Endothelial cell of umbilical vein (primary cell): ENCODE measurements around the gene DALRD3. TPM values are rescaled to one million over a fixed set of nuclear protein-coding genes. Genes with fewer than 3 reads are reported as not detected.

Experiments
- BruUV-seq: library from RNA; stranded (reverse); fragments of 400-500 nt; replicated peaks from 2 replicates; lab custom pipeline; 2021; lab: Mats Ljungman, UMichigan
- CTCF ChIA-PET: fragments of 300-600, 350-600 bp; sonication (Branson Sonifier 250); formaldehyde crosslinking; loops from one replicate; lab custom pipeline; 2021; ENCODE audit warnings: antibody characterized with exemption, inconsistent platforms; lab: Charles Lee
- POLR2A ChIA-PET: fragments of 300-600, 350-600 bp; sonication (Branson Sonifier 250); formaldehyde crosslinking; loops from one replicate; lab custom pipeline; 2021; ENCODE audit warnings: antibody characterized with exemption, inconsistent platforms; lab: Charles Lee
- DNase-seq: peaks from one replicate; pipeline ENCODE4 v3.0.0-alpha.2; 2011; ENCODE audit warnings: low read depth, low spot score
- FAIRE-seq: peaks from 2 replicates; lab custom pipeline; 2011; peaks lifted over from hg19 to GRCh38; lab: Jason Lieb, UNC
- H2AFZ ChIP-seq: 2 replicates; pipeline ENCODE4 v1.6.0; 2012; ENCODE audit warnings: low read depth, low read length, control low read depth, inconsistent platforms
- H3K27ac ChIP-seq: 2 replicates; pipeline ENCODE4 v1.5.1; 2011; ENCODE audit warnings: low read depth, mild to moderate bottlenecking, control low read depth, low read length, moderate library complexity; ENCODE audit not compliant: insufficient read depth
- H3K27me3 ChIP-seq, 2 experiments: 2 replicates each; pipeline versions ENCODE4 v1.6.0 to v1.6.1; 2011; ENCODE audit warnings: low read length in 2 of 2, mixed read lengths in 1 of 2; ENCODE audit not compliant: control insufficient read depth in 2 of 2, insufficient read depth in 2 of 2
- H3K36me3 ChIP-seq, 2 experiments: 2 replicates in 1 of 2; 3 replicates in 1 of 2; pipeline ENCODE4 v1.5.1; 2011; ENCODE audit warnings: low read length in 2 of 2, mild to moderate bottlenecking in 1 of 2, moderate library complexity in 1 of 2; ENCODE audit not compliant: control insufficient read depth in 2 of 2, insufficient read depth in 2 of 2; ENCODE audit errors: extremely low read depth in 1 of 2
- H3K4me1 ChIP-seq: 3 replicates; pipeline ENCODE4 v1.5.1; 2011; ENCODE audit warnings: mild to moderate bottlenecking, low read length; ENCODE audit not compliant: control insufficient read depth, insufficient read depth; ENCODE audit errors: extremely low read depth
- H3K4me2 ChIP-seq: 2 replicates; pipeline ENCODE4 v1.6.1; 2011; ENCODE audit warnings: low read length, control low read depth, mixed read lengths; ENCODE audit not compliant: insufficient read depth
- H3K4me3 ChIP-seq, 3 experiments: fragments of 200-600 bp in 1 of 3; sonication (generic), shearing (Covaris generic) in 1 of 3; replicated peaks in 1 of 3; 2 replicates each; pipeline ENCODE4 v1.5.1; 2011 to 2016; ENCODE audit warnings: control low read depth in 3 of 3, low read length in 3 of 3, mild to moderate bottlenecking in 2 of 3, inconsistent platforms in 1 of 3, low read depth in 1 of 3, moderate library complexity in 1 of 3; ENCODE audit not compliant: insufficient read depth in 1 of 3
- H3K79me2 ChIP-seq: 2 replicates; pipeline ENCODE4 v1.6.0; 2012; ENCODE audit warnings: low read length, inconsistent platforms; ENCODE audit not compliant: control insufficient read depth, insufficient read depth
- H3K9ac ChIP-seq: replicated peaks from 2 replicates; pipeline ENCODE3; 2011; ENCODE audit warnings: low read length, control low read depth; ENCODE audit not compliant: insufficient read depth; ENCODE audit errors: extremely low read depth
- H3K9me1 ChIP-seq: replicated peaks from 3 replicates; pipeline ENCODE4 v1.6.0; 2011; ENCODE audit warnings: mild to moderate bottlenecking, low read length; ENCODE audit not compliant: control insufficient read depth, insufficient read depth; ENCODE audit errors: extremely low read depth
- H3K9me3 ChIP-seq: replicated peaks from 2 replicates; pipeline ENCODE4 v1.5.1; 2012; ENCODE audit warnings: low read length, inconsistent platforms; ENCODE audit not compliant: control insufficient read depth, insufficient read depth
- H4K20me1 ChIP-seq: replicated peaks from 2 replicates; pipeline ENCODE3; 2011; ENCODE audit warnings: mild to moderate bottlenecking, low read length; ENCODE audit not compliant: control insufficient read depth, insufficient read depth; ENCODE audit errors: extremely low read depth
- CTCF ChIP-seq, 2 donors: IDR thresholded peaks; 1 replicate in 1 of 2; 2 replicates in 1 of 2; pipeline ENCODE4 v1.5.1; 2011; ENCODE audit warnings: low read length in 2 of 2, mild to moderate bottlenecking in 2 of 2, moderate library complexity in 2 of 2, control low read depth in 1 of 2, inconsistent platforms in 1 of 2, low read depth in 1 of 2; ENCODE audit not compliant: insufficient read depth in 1 of 2; ENCODE audit errors: extremely low read depth in 1 of 2
- EZH2 ChIP-seq: IDR thresholded peaks from 2 replicates; pipeline ENCODE4 v1.6.1; 2012; ENCODE audit warnings: borderline replicate concordance, low read depth, mild to moderate bottlenecking, moderate library complexity, low read length, inconsistent platforms; ENCODE audit not compliant: severe bottlenecking
- FOS ChIP-seq: IDR thresholded peaks from 2 replicates; pipeline ENCODE4 v1.6.1; 2011; ENCODE audit warnings: mild to moderate bottlenecking, low read length, moderate library complexity, borderline replicate concordance; ENCODE audit not compliant: insufficient read depth
- GATA2 ChIP-seq: IDR thresholded peaks from 2 replicates; pipeline ENCODE4 v1.7.0; 2011; ENCODE audit warnings: low read depth, mild to moderate bottlenecking, moderate library complexity, mixed read lengths, low read length; ENCODE audit not compliant: insufficient read length, insufficient read depth
- JUN ChIP-seq: IDR thresholded peaks from 2 replicates; pipeline ENCODE4 v1.6.1; 2011; ENCODE audit warnings: borderline replicate concordance, low read depth; ENCODE audit not compliant: insufficient read length, insufficient read depth
- MAX ChIP-seq: IDR thresholded peaks from 2 replicates; pipeline ENCODE4 v1.6.1; 2011; ENCODE audit not compliant: insufficient read depth, insufficient read length
- MYC ChIP-seq: IDR thresholded peaks from one replicate; pipeline ENCODE4 v1.6.1; 2011; ENCODE audit warnings: mild to moderate bottlenecking, low read depth, low read length
- POLR2A ChIP-seq: IDR thresholded peaks from 2 replicates; pipeline ENCODE4 v1.6.1; 2012; ENCODE audit warnings: low read depth, mild to moderate bottlenecking, control low read depth, low read length
- POLR2AphosphoS5 ChIP-seq: IDR thresholded peaks from 2 replicates; pipeline ENCODE4 v1.6.1; 2012; ENCODE audit warnings: low read depth, mild to moderate bottlenecking, control low read depth, low read length, moderate library complexity; ENCODE audit not compliant: insufficient read depth
- dilution Hi-C: fragments of 300-500 bp; cut with MboI; formaldehyde crosslinking; loops from one replicate; pipeline ENCODE4 v1.15.0; 2019; ENCODE audit warnings: low sequenced_read_pairs; ENCODE audit not compliant: extremely low pct_ligation_motif_present
- intact Hi-C: fragments of 100-400 bp; cut with micrococcal nuclease; formaldehyde crosslinking; loops from one replicate; pipeline ENCODE4 v1.10.0; 2022
- polyA plus RNA-seq, 4 experiments: library from polyadenylated mRNA; depleted of rRNA in 3 of 4; stranded (reverse) in 3 of 4; unstranded in 1 of 4; fragments of >200 nt; gene quantifications; 2 replicates each; pipeline versions ENCODE4 v1.2.1 to v1.2.3, GENCODE V29; 2011 to 2012; ENCODE audit warnings: missing spikeins in 1 of 4
- total RNA-seq: library from RNA; stranded (reverse); gene quantifications from 2 replicates; pipeline ENCODE4 v1.2.3, GENCODE V29; 2021

DALRD3 gene
- total and polyA plus RNA-seq, 2 donors (not counting 3 experiments of a cell fraction or from before 2014, with no cell fraction given) = 22.7 to 60.8 TPM

GRCh38 chr3:49020330-49021212 is 2.2 kb upstream of the DALRD3 start:
- intact Hi-C loops = loop anchor here (1.0 kb wide), 3 partner anchors 13 to 74 kb away; partner anchors contain the start of genes QRICH1 and WDR6
- peak; percentile 23 for DNase-seq
- H3K27me3 ChIP-seq = no peaks in the 10 kb centered on the region
- H3K79me2 ChIP-seq = peaks cover 31% of the 10 kb centered on the region
- H2AFZ ChIP-seq = peak overlapping the region; percentile 59
- H3K27ac ChIP-seq = peak overlapping the region; percentile 95
- H3K9ac ChIP-seq = peak overlapping the region; percentile 96
- POLR2A ChIA-PET = interaction anchor here (0.6 to 3.8 kb wide), 10 partner anchors 9 to 352 kb away, joined by 3 to 19 read pairs (median 6); partner anchors contain the start of genes IMPDH2, P4HTM, QRICH1 and WDR6
- BruUV-seq = TSS peak; percentile 60
- peaks cover 7 to 29% of the 10 kb centered on the region in 2 experiments for H3K36me3 ChIP-seq
- H3K4me1 ChIP-seq = peaks cover 31% of the 10 kb centered on the region
- CTCF ChIA-PET = interaction anchor here (0.6 to 8.3 kb wide), 7 partner anchors 9 to 429 kb away, joined by 3 to 127 read pairs (median 3); partner anchors contain the start of genes P4HTM and WDR6
- dilution Hi-C loops = no loop called here
- peak; percentile 64 for FAIRE-seq
- H3K4me3 ChIP-seq = peak overlapping the region; percentile 56 to 59 (median 57)
- no peaks in the 10 kb centered on the region for H4K20me1 ChIP-seq
- TF ChIP-seq POLR2A = no peak
- no peak for TF ChIP-seq POLR2AphosphoS5
- TF ChIP-seq MAX = no peak
- TF ChIP-seq GATA2 = no peak
- no peak for TF ChIP-seq FOS
- TF ChIP-seq EZH2 = no peak
- no peak for TF ChIP-seq MYC
- no peak for TF ChIP-seq CTCF (IDR thresholded peaks at IDR 0.05; ENCODE audit: extremely low read depth in 1 of 2, insufficient read depth in 1 of 2, low read depth in 1 of 2, low read length in 2 of 2)
- TF ChIP-seq JUN = no peak
- H3K4me2 ChIP-seq = peak overlapping the region; percentile 54
- no peaks in the 10 kb centered on the region for H3K9me3 ChIP-seq
- H3K9me1 ChIP-seq = no peaks in the 10 kb centered on the region
